HepG2 (cell line): ENCODE results near the gene C19orf85. TPM values are rescaled to one million over a fixed set of nuclear protein-coding genes. Genes with fewer than 3 reads are reported as not detected.

Experiments
- ATAC-seq: fragments of 200-7000 bp; cut with Tn5 transposase; 3 replicates; pipeline ENCODE4 v1.9.1; 2020; ENCODE audit warnings: mild to moderate bottlenecking, moderate library complexity
- BruUV-seq: library from RNA; stranded (reverse); fragments of 400-500 nt; replicated peaks from 2 replicates; lab custom pipeline; 2021; lab: Mats Ljungman, UMichigan
- CTCF ChIA-PET: fragments of 300-600 bp; formaldehyde crosslinking; extraction: SDS; loops from one replicate; lab custom pipeline; 2021; ENCODE audit warnings: low total read pairs, inconsistent platforms, low intra/inter-chr PET ratio; lab: Yijun Ruan, JAX
- POLR2A ChIA-PET: fragments of 350-600 bp; sonication (Branson Sonifier 250); formaldehyde crosslinking; loops from one replicate; lab custom pipeline; 2020; ENCODE audit warnings: antibody characterized with exemption, inconsistent platforms; lab: Yijun Ruan, JAX
- DNase-seq: peaks from one replicate; pipeline ENCODE4 v3.0.0-alpha.2; 2015; ENCODE audit warnings: low spot score
- FAIRE-seq: peaks from 3 replicates; lab custom pipeline; 2011; peaks lifted over from hg19 to GRCh38; lab: Jason Lieb, UNC
- H2AFZ ChIP-seq: one replicate; pipeline ENCODE4 v1.6.1; 2011; ENCODE audit warnings: low read length, inconsistent platforms
- H3K27ac ChIP-seq: fragments of 300-600 bp; 3 replicates; pipeline ENCODE4 v1.8.0; 2011; ENCODE audit warnings: mixed run types, mild to moderate bottlenecking, mixed read lengths, low read length, inconsistent platforms; ENCODE audit not compliant: insufficient read depth; ENCODE audit errors: extremely low read length
- H3K27me3 ChIP-seq, 2 experiments: fragments of 200-600 bp in 1 of 2; 2 replicates in 1 of 2; 3 replicates in 1 of 2; pipeline versions ENCODE4 v1.6.0 to v1.8.0; 2011; ENCODE audit warnings: low read length in 2 of 2, mild to moderate bottlenecking in 2 of 2, moderate library complexity in 2 of 2, inconsistent platforms in 1 of 2; ENCODE audit not compliant: insufficient read depth in 2 of 2, control insufficient read depth in 1 of 2
- H3K36me3 ChIP-seq, 2 experiments: fragments of 200-600 bp in 1 of 2; replicated peaks in 1 of 2; 2 replicates in 1 of 2; 3 replicates in 1 of 2; pipeline versions ENCODE4 v1.5.1 to v1.8.0; 2011; ENCODE audit warnings: low read length in 2 of 2, inconsistent platforms in 1 of 2; ENCODE audit not compliant: insufficient read depth in 2 of 2, control insufficient read depth in 1 of 2
- H3K4me1 ChIP-seq: 2 replicates; pipeline ENCODE4 v1.5.1; 2012; ENCODE audit warnings: low read length, inconsistent platforms; ENCODE audit not compliant: insufficient read depth
- H3K4me2 ChIP-seq: 2 replicates; pipeline ENCODE4 v1.6.0; 2011; ENCODE audit warnings: low read depth, low read length, inconsistent platforms
- H3K4me3 ChIP-seq, 3 experiments: fragments of 200-600 bp in 1 of 3; sonication (generic), shearing (Covaris generic) in 1 of 3; replicated peaks in 1 of 3; 2 replicates each; pipeline ENCODE4 v1.5.1; 2011 to 2016; ENCODE audit warnings: low read length in 3 of 3, inconsistent platforms in 2 of 3, low read depth in 2 of 3, mild to moderate bottlenecking in 2 of 3, control low read depth in 1 of 3, mixed read lengths in 1 of 3; ENCODE audit not compliant: insufficient read depth in 1 of 3
- H3K79me2 ChIP-seq: one replicate; pipeline ENCODE4 v1.6.1; 2011; ENCODE audit warnings: low read length, inconsistent platforms; ENCODE audit not compliant: insufficient read depth
- H3K9ac ChIP-seq: 2 replicates; pipeline ENCODE4 v1.6.0; 2011; ENCODE audit warnings: mild to moderate bottlenecking, low read depth, low read length, inconsistent platforms; ENCODE audit not compliant: insufficient read depth
- H3K9me3 ChIP-seq: 2 replicates; pipeline ENCODE4 v1.5.1; 2012; ENCODE audit warnings: mild to moderate bottlenecking, low read length
- H4K20me1 ChIP-seq: 2 replicates; pipeline ENCODE4 v1.6.0; 2011; ENCODE audit warnings: inconsistent platforms, mild to moderate bottlenecking, low read length, moderate library complexity; ENCODE audit not compliant: insufficient read depth
- GABPB1 ChIP-seq: IDR thresholded peaks from 2 replicates; pipeline ENCODE4 v1.6.1; 2016; ENCODE audit warnings: mild to moderate bottlenecking, missing genetic modification reagents, moderate library complexity, missing compliant biosample characterization
- JUN ChIP-seq: sonication (generic); formaldehyde crosslinking; IDR thresholded peaks from 2 replicates; pipeline ENCODE4 v1.4.0; 2020; ENCODE audit warnings: mild to moderate bottlenecking, missing genetic modification reagents
- KMT2B ChIP-seq: IDR thresholded peaks from 2 replicates; pipeline ENCODE4 v1.6.1; 2016; ENCODE audit warnings: missing genetic modification reagents, missing compliant biosample characterization
- NPAS2 ChIP-seq: sonication (generic); formaldehyde crosslinking; IDR thresholded peaks from 2 replicates; pipeline ENCODE4 v1.8.0; 2022; ENCODE audit warnings: mild to moderate bottlenecking, missing genetic modification reagents, borderline replicate concordance
- TP53 ChIP-seq: sonication (generic); formaldehyde crosslinking; conservative IDR thresholded peaks from 2 replicates; pipeline ENCODE4 v1.4.0; 2020; ENCODE audit warnings: missing genetic modification reagents
- ZNF24 ChIP-seq: fragments of 450-650 bp; IDR thresholded peaks from 2 replicates; pipeline ENCODE4 v1.6.1; 2017; ENCODE audit warnings: antibody characterized with exemption, mild to moderate bottlenecking
- WGBS: methylation state at CpG from one replicate; pipeline ENCODE4 v1.1.6; 2017; ENCODE audit warnings: low lambda C conversion rate; 5-methylcytosine and 5-hydroxymethylcytosine counted together
- in situ Hi-C: cut with HindIII; loops from 2 replicates; pipeline ENCODE4 v1.10.0; 2017; ENCODE audit warnings: low pct_unique_long_range_greater_than_20kb; ENCODE audit not compliant: extremely low pct_ligation_motif_present
- intact Hi-C: fragments of 100-400 bp; cut with micrococcal nuclease; formaldehyde crosslinking; loops from one replicate; pipeline ENCODE4 v1.10.0; 2022; ENCODE audit not compliant: unreplicated experiment
- polyA plus RNA-seq, 8 experiments: library from polyadenylated mRNA; depleted of rRNA in 3 of 8; stranded (reverse) in 7 of 8; unstranded in 1 of 8; fragments of >200 nt; fragmentation: Illumina TruSeq in 4 of 8; extraction: Trizol in 4 of 8; gene quantifications; 2 replicates each; pipeline versions ENCODE4 v1.2.1 to v1.2.3, GENCODE V29; 2011 to 2016; ENCODE audit warnings: low read depth in 4 of 8, missing spikeins in 1 of 8, mixed read lengths in 1 of 8; ENCODE audit not compliant: insufficient read depth in 1 of 8
- total RNA-seq, 5 experiments: library from RNA; depleted of rRNA; stranded (reverse); fragments of >200 nt; fragmentation: Illumina TruSeq; extraction: Trizol; gene quantifications; 2 replicates each; pipeline ENCODE4 v1.2.3, GENCODE V29; 2016; ENCODE audit warnings: low read depth in 1 of 5
- TF ChIP-seq, protein P1 (sequence below): sonication (generic); formaldehyde crosslinking; IDR thresholded peaks from 2 replicates; pipeline ENCODE4 v1.5.0; 2020; ENCODE audit warnings: missing genetic modification reagents
- TF ChIP-seq, protein P2 (sequence below): sonication (generic); IDR thresholded peaks from 2 replicates; pipeline ENCODE4 v1.6.1; 2016; ENCODE audit warnings: low read depth, borderline replicate concordance
- TF ChIP-seq, protein P3 (sequence below), 2 experiments: sonication (generic) in 1 of 2; formaldehyde crosslinking in 1 of 2; IDR thresholded peaks; 2 replicates each; pipeline versions ENCODE4 v1.6.1 to v1.9.0; 2014 to 2022; ENCODE audit warnings: antibody characterized with exemption in 1 of 2, borderline replicate concordance in 1 of 2, inconsistent platforms in 1 of 2, low read depth in 1 of 2, missing genetic modification reagents in 1 of 2

C19orf85 gene
- total and polyA plus RNA-seq, 2 of the 13 experiments (the other 11 are each of a cell fraction or from before 2014, with no cell fraction given) = not detected

DNA sequence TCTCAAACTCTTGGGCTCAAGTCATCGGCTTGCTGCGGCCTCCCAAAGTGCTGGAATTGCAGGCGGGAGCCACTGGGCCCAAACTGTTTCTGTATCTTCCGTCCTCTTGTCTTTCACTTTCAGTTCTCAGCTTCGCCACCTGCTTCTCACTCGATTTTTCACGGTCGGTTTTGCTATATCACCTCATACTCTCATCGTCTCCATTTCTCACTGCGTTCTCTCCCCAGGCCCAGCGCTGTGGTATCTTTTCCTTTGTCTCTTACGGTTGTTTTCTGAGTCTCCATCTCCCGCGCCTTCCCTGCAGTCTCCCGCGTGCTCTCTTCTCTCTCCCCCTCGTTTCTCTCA is 38.6 kb upstream of the C19orf85 start:
- H3K9ac ChIP-seq = no peak overlapping the region
- 60% methylated on average over 17 of the region's 17 CpGs for WGBS
- no peaks in the 10 kb centered on the region for H3K79me2 ChIP-seq
- TF ChIP-seq NPAS2 = no peak
- TF ChIP-seq JUN (CRISPR knock-in tag) = no peak
- no peak for TF ChIP-seq TP53 (CRISPR knock-in tag)
- TF ChIP-seq, protein P1, sequence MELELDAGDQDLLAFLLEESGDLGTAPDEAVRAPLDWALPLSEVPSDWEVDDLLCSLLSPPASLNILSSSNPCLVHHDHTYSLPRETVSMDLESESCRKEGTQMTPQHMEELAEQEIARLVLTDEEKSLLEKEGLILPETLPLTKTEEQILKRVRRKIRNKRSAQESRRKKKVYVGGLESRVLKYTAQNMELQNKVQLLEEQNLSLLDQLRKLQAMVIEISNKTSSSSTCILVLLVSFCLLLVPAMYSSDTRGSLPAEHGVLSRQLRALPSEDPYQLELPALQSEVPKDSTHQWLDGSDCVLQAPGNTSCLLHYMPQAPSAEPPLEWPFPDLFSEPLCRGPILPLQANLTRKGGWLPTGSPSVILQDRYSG (CRISPR knock-in tag) = no peak
- TF ChIP-seq, all 625 proteins: peak for 0
- Histone ChIP-seq H3K4me2 (no peak overlapping the region), H3K27ac (no peak overlapping the region), H3K9me3 (no peaks in the 10 kb centered on the region), H4K20me1 (no peaks in the 10 kb centered on the region), H3K4me3 (no peak overlapping the region), H2AFZ (no peak overlapping the region), H3K4me1 (peaks cover 13% of the 10 kb centered on the region), H3K36me3 (no peaks in the 10 kb centered on the region), H3K27me3 (peaks cover 3 to 46% of the 10 kb centered on the region in 2 experiments)
- FAIRE-seq (no peak), ATAC-seq (no peak), DNase-seq (no peak)
- intact Hi-C loops (no loop called here), in situ Hi-C loops (no loop called here)
- ChIA-PET POLR2A (interaction anchor here (1.1 to 1.9 kb wide), 5 partner anchors 9 to 275 kb away, joined by 3 to 10 read pairs (median 5); partner anchors contain the start of genes FIZ1, TMEM86B, ZNF524 and ZNF628), CTCF (interaction anchor here (0.8 to 2.0 kb wide), 3 partner anchors 35 to 362 kb away, joined by 3 to 24 read pairs (median 10); no protein-coding TSS in a partner anchor)
- BruUV-seq = no TSS peak

DNA sequence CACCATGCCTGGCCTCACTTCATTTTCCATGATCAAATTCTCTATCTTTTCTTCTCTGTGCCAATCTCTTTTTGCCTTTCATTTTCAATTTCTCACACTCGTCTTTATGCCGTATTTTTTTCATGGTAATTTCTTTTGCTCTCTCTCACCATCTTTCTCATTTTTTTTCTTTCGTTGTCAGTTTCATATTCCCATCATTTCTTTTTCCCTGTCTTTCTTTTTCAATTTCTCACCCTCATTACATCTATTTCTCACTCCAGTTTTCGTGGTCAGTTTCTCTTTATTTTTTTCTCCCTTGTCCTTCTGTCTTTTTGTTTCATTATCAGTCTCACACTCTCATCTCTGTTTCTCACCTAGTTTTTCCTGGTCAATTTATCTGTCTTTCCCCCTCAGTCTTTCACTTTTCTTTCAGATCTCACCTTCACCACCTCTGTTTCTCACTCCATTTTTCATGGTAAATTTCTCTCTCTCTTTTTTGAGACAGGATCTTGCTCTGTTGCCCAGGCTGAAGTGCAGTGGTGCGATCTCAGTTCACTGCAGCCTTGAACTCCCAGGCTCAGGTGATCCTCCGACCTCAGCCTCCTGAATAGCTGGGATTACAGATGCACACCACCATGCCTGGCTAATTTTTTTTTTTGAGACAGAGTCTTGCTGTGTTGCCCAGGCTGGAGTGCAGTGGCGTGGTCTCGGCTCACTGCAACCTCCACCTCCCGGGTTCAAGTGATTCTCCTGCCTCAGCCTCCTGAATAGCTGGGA is 37.8 kb upstream of the C19orf85 start:
- FAIRE-seq = no peak
- POLR2A ChIA-PET = no interaction called here
- TF ChIP-seq, protein P2, sequence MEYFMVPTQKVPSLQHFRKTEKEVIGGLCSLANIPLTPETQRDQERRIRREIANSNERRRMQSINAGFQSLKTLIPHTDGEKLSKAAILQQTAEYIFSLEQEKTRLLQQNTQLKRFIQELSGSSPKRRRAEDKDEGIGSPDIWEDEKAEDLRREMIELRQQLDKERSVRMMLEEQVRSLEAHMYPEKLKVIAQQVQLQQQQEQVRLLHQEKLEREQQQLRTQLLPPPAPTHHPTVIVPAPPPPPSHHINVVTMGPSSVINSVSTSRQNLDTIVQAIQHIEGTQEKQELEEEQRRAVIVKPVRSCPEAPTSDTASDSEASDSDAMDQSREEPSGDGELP = no peak
- TF ChIP-seq ZNF24 (no peak), GABPB1 (CRISPR knock-in tag) (no peak), KMT2B (no peak)
- TF ChIP-seq, protein P3, sequence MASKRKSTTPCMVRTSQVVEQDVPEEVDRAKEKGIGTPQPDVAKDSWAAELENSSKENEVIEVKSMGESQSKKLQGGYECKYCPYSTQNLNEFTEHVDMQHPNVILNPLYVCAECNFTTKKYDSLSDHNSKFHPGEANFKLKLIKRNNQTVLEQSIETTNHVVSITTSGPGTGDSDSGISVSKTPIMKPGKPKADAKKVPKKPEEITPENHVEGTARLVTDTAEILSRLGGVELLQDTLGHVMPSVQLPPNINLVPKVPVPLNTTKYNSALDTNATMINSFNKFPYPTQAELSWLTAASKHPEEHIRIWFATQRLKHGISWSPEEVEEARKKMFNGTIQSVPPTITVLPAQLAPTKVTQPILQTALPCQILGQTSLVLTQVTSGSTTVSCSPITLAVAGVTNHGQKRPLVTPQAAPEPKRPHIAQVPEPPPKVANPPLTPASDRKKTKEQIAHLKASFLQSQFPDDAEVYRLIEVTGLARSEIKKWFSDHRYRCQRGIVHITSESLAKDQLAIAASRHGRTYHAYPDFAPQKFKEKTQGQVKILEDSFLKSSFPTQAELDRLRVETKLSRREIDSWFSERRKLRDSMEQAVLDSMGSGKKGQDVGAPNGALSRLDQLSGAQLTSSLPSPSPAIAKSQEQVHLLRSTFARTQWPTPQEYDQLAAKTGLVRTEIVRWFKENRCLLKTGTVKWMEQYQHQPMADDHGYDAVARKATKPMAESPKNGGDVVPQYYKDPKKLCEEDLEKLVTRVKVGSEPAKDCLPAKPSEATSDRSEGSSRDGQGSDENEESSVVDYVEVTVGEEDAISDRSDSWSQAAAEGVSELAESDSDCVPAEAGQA (IDR thresholded peaks at IDR 0.05; ENCODE audit: low read depth) = no peak
- TF ChIP-seq, protein P3 (CRISPR knock-in tag; IDR thresholded peaks at IDR 0.05; ENCODE audit: borderline replicate concordance) = no peak

More for the DNA sequence above, 37.8 kb upstream of the C19orf85 start:
- no peak overlapping the region for H3K4me2 ChIP-seq
- no peaks in the 10 kb centered on the region for H3K36me3 ChIP-seq
- intact Hi-C loops (no loop called here), in situ Hi-C loops (no loop called here)
- peaks cover 6 to 54% of the 10 kb centered on the region in 2 experiments for H3K27me3 ChIP-seq
- H3K9me3 ChIP-seq = no peaks in the 10 kb centered on the region
- no peak overlapping the region for H3K9ac ChIP-seq
- CTCF ChIA-PET = no interaction called here
- H3K27ac ChIP-seq = no peak overlapping the region
- WGBS = 37% methylated on average over 7 of the region's 9 CpGs
- no TSS peak for BruUV-seq
- H3K4me3 ChIP-seq = no peak overlapping the region
- H3K4me1 ChIP-seq = peaks cover 11% of the 10 kb centered on the region; the same call in 1 of the 2 replicates
- DNase-seq = no peak
- no peaks in the 10 kb centered on the region for H4K20me1 ChIP-seq
- ATAC-seq = no peak
- H3K79me2 ChIP-seq = no peaks in the 10 kb centered on the region
- no peak overlapping the region for H2AFZ ChIP-seq
